WERI-Rb-1 (cell line): Measurements from ENCODE around the gene JMJD7.

Source experiments
- DNase-seq: peaks from one replicate; pipeline ENCODE4 v3.0.0-alpha.2; 2020
- H3K27ac ChIP-seq: fragments of 250-450 bp; sonication (Bioruptor Pico); 2 replicates; pipeline ENCODE4 v1.5.1; 2020; ENCODE audit warnings: mild to moderate bottlenecking, moderate library complexity
- H3K27me3 ChIP-seq: fragments of 250-450 bp; sonication (Bioruptor Pico); 2 replicates; pipeline ENCODE4 v1.5.1; 2021; ENCODE audit warnings: mild to moderate bottlenecking, low read depth, moderate library complexity; ENCODE audit not compliant: insufficient read depth, severe bottlenecking
- H3K36me3 ChIP-seq: fragments of 250-450 bp; sonication (Bioruptor Pico); 2 replicates; pipeline ENCODE4 v1.5.1; 2020; ENCODE audit warnings: mild to moderate bottlenecking, moderate library complexity
- H3K4me3 ChIP-seq: 2 replicates; pipeline ENCODE4 v1.5.1; 2011; ENCODE audit warnings: low read depth, mild to moderate bottlenecking, control low read depth, low read length
- H3K9me3 ChIP-seq: fragments of 250-450 bp; sonication (Bioruptor Pico); 2 replicates; pipeline ENCODE4 v1.5.1; 2021; ENCODE audit warnings: mild to moderate bottlenecking, moderate library complexity; ENCODE audit not compliant: severe bottlenecking
- CTCF ChIP-seq: IDR thresholded peaks from 2 replicates; pipeline ENCODE4 v1.5.1; 2011; ENCODE audit warnings: low read depth, mild to moderate bottlenecking, control low read depth, inconsistent platforms, low read length

Gene JMJD7

DNA sequence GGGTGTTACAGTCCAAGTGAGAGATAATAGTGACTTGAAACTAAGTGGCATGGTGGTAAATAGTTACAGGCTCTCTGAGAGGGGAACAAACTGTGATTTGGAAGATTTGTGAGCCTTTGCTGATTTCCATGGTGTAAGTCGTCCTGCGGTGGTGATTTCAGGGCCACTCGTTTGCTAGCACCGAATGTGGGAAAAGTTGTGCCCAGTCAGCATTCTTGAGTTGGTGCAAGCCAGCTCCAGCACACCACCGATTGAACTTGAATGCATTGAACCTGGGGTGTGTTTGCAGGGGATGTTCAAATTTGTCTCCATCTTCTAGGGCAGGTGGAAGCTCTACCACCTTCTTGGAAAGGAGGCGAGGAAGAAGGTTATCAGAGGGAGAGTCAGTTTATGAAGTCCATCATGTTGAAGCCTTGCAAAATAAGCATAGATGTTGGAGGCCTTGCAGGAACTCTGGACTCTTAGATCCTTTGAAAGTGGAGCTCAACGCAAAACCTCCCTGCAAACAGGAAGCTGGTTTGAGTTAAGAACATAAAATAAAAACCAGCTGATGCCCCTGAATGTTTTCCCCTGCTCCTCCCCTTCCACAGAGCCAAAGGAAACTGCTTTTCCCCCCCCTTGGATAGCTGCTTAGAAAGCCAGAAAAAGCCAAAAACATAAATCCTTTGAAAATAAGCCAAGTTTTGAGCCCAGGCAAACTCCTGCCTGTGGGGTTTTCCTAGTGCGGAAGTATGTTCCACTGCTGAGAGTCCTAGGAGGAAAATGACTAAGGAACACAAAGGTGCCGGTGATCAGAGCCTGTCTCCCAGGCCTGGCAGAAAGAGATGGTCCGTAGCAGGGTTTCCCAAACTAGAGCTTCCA is 31.7 kb upstream of the JMJD7 start:
- no peak for TF ChIP-seq CTCF
- Histone ChIP-seq H3K27ac (no peak overlapping the region), H3K4me3 (no peak overlapping the region), H3K36me3 (no peaks in the 10 kb centered on the region), H3K27me3 (no peaks in the 10 kb centered on the region), H3K9me3 (no peaks in the 10 kb centered on the region)
- DNase-seq: no peak

DNA sequence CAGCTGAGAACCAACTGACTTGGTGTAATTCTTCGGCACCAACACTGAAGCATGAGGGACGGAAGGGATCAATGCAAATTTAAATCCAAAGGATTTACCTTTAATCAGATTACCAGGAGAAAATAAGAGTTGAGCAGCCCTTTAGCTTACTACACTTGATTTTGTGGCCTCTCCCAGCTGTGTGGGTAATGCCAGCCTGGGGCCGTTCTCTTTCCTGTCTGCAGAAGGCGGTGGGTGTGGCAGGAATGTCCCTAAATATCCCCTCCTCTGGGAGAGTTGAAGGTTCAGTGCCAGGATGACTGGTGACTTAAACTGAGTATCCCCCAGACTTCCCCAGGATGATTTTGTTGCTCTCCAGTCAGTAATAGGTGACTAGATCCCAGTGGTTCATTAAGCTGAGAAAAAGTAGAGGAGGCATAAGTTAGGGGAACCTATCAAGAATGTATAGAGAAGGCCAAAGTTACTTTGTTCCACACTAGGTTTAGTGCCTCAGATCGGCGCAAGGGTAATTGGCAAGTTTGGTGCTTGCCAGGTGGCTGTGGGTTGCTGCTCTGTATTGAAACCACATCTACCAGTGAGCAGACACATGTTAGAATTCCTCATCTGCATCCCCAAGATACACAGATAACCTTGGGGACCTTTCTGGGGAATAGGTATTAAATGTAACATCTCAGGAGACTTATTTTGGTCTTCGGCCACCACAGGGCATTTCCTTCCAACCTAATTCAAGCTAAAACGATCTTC is 30.5 kb upstream of the JMJD7 start:
- DNase-seq: peak; percentile 56
- Histone ChIP-seq H3K36me3 (no peaks in the 10 kb centered on the region), H3K9me3 (no peaks in the 10 kb centered on the region), H3K4me3 (no peak overlapping the region), H3K27me3 (no peaks in the 10 kb centered on the region), H3K27ac (no peak overlapping the region)
- TF ChIP-seq CTCF: no peak

DNA sequence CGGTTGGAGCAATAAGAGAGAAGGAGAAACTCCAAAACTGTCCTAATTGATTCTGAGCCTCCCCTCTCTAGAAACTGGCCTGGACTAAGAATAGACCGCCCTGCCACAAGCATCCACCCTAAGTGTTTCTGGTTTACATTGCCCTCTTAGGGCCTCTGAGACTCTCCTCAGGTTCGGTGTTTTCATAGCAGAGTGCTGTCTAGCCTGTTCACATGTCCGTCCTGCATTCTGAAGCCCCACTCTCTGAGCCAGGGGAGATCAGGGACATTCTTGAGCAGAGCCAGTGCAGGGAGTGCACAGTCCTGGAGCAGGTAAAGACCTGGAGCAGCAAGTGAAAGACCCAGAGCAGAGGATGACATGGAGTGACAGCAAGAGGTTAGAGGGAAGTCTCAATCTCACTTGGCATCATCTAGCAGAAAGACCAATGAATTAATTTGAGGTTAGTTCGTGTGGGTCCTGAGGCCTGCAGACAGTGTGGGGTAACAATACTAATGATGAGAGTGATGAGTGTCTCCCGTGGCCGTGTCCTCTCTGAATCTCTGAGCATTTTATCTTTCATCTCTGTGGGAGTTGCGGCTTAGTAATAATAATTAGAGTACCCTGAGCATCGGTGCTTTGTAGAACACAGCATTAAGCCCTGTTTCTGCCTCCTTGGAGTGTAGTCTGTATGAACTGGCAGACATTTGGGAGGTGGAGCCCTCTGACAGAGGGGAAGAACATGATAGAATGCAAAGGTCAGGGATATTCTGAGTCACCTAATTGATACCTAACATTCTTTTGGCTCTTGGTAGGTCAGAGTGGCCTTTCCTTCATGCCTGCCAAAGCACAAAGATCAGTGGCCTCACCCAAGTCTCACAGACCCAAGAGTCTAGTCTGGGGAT is 29.0 kb upstream of the JMJD7 start:
- no peaks in the 10 kb centered on the region for H3K36me3 ChIP-seq
- no peaks in the 10 kb centered on the region for H3K27me3 ChIP-seq
- no peak for TF ChIP-seq CTCF
- H3K27ac ChIP-seq: no peak overlapping the region
- DNase-seq: no peak
- H3K9me3 ChIP-seq: no peaks in the 10 kb centered on the region
- no peak overlapping the region for H3K4me3 ChIP-seq

GRCh38 chr15:41799488-41799805 is 28.4 kb upstream of the JMJD7 start:
- Histone ChIP-seq H3K27ac (no peak overlapping the region), H3K36me3 (no peaks in the 10 kb centered on the region), H3K27me3 (no peaks in the 10 kb centered on the region), H3K4me3 (no peak overlapping the region), H3K9me3 (no peaks in the 10 kb centered on the region)
- no peak for TF ChIP-seq CTCF
- DNase-seq: no peak

- Histone ChIP-seq H3K27ac (no peak overlapping the region), H3K4me3 (no peak overlapping the region), H3K27me3 (no peaks in the 10 kb centered on the region), H3K36me3 (no peaks in the 10 kb centered on the region), H3K9me3 (no peaks in the 10 kb centered on the region)
- TF ChIP-seq CTCF: no peak
- no peak for DNase-seq
Observed at GRCh38 chr15:41801185-41801584, 26.7 kb upstream of the JMJD7 start.
